SK-N-MC (cell line): ENCODE data around the gene GABPB2.
A peak's percentile ranks its signal among the peaks of the same experiment; 100 is the strongest.

Experiments
- DNase-seq: peaks from one replicate; pipeline ENCODE4 v3.0.0-alpha.2; 2011; ENCODE audit warnings: low read depth, low spot score
- H3K27ac ChIP-seq: fragments of 200-600 bp; sonication (generic); 2 replicates; pipeline ENCODE4 v1.5.1; 2016; ENCODE audit warnings: mixed run types
- H3K36me3 ChIP-seq: fragments of 200-600 bp; sonication (generic); 2 replicates; pipeline ENCODE4 v1.6.1; 2017; ENCODE audit warnings: antibody characterized with exemption, low read length, mixed read lengths; ENCODE audit not compliant: insufficient read depth
- H3K4me3 ChIP-seq: fragments of 200-600 bp; sonication (generic); 2 replicates; pipeline ENCODE4 v1.5.1; 2016
- H3K9ac ChIP-seq: fragments of 200-600 bp; sonication (generic); 2 replicates; pipeline ENCODE4 v1.8.0; 2017; ENCODE audit warnings: mixed run types, mixed read lengths; ENCODE audit not compliant: insufficient read length
- H3K9me3 ChIP-seq: fragments of 200-600 bp; sonication (generic); 2 replicates; pipeline ENCODE4 v1.6.1; 2017; ENCODE audit warnings: low read depth, mild to moderate bottlenecking, antibody characterized with exemption, low read length, moderate library complexity, mixed read lengths
- EZH2 ChIP-seq: fragments of 200-600 bp; sonication (generic); IDR thresholded peaks from one replicate; pipeline ENCODE4 v1.6.1; 2017; ENCODE audit warnings: antibody characterized with exemption
- FOXP2 ChIP-seq: optimal IDR thresholded peaks from 2 replicates; pipeline ENCODE3; 2011; ENCODE audit warnings: mild to moderate bottlenecking, moderate library complexity; ENCODE audit not compliant: insufficient read depth; ENCODE audit errors: extremely low read length, control extremely low read depth
- POLR2AphosphoS5 ChIP-seq: IDR thresholded peaks from 2 replicates; pipeline ENCODE4 v1.6.1; 2012; ENCODE audit warnings: mild to moderate bottlenecking, low read depth, low read length, borderline replicate concordance

Gene GABPB2

GRCh38 chr1:151056149-151056548 is 14.4 kb upstream of the GABPB2 start:
- Histone ChIP-seq H3K4me3 (no peak overlapping the region), H3K9me3 (no peaks in the 10 kb centered on the region), H3K27ac (no peak overlapping the region), H3K36me3 (peaks cover 43% of the 10 kb centered on the region), H3K9ac (no peak overlapping the region)
- no peak for DNase-seq
- no peak for TF ChIP-seq POLR2AphosphoS5
- no peak for TF ChIP-seq EZH2
- no peak for TF ChIP-seq FOXP2

GRCh38 chr1:151058692-151059091 is 11.9 kb upstream of the GABPB2 start:
- no peak for DNase-seq
- Histone ChIP-seq H3K4me3 (peak overlapping the region; percentile 97), H3K9me3 (no peaks in the 10 kb centered on the region)

DNA sequence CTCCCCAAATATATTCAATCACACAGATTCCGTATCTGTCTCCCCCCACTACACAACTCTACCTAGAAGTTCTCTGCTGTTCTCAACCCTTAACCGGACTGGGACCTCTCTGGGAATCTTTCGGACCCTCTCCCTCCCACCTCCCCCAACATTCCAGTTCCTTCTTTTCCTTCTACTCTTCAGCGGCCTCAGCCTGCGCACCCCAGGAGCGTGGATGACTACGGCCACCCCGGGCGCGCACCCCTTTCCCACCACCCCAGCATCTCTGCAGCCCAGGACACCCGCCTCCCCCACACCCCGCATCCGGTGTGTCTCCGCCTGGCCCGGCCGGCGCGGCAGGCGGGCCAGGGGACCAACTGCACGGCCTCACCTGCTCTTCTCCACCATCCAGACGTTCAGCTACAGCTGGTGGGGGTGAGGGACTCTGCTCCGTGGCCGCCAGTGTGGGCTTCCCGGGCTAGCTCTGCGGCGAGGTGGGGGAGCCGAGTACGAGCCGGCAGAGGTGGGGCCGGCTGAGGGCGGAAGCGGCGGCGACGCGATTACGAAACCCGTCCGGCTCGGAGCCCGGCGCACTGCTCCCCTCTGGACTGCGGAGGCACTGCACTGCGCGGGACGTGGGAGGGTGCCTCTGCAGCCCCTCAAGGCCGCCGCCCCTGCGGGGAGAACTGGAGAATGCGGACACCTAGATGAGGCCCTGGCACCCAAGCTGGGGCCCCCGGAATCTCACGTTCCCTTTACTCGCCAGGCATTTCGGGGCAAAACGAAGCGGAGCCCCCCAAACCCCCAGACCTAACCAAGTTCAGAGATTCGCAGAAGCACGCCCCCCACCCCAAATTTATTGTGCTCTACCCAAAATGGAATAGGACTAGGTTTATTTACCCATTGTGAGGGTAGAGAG is 11.2 kb upstream of the GABPB2 start, which contains the start of gene CDC42SE1:
Gene CDC42SE1 (minus strand): TSS at position 514 of the 898 bp plus-strand sequence. CDS start 3,892 bp downstream, outside the sequence.
- Histone ChIP-seq H3K36me3 (peaks cover 35% of the 10 kb centered on the region), H3K9ac (peak within 1 kb of the TSS; percentile 89), H3K9me3 (no peaks in the 10 kb centered on the region), H3K27ac (peak within 1 kb of the TSS; percentile 77), H3K4me3 (peak within 1 kb of the TSS; percentile 97)
- no peak for DNase-seq
- TF ChIP-seq EZH2 (no peak), POLR2AphosphoS5 (peak; percentile 91), FOXP2 (no peak)

More at GRCh38 chr1:151058692-151059091, 11.9 kb upstream of the GABPB2 start:
- no peak for TF ChIP-seq FOXP2
- no peak for TF ChIP-seq POLR2AphosphoS5
- no peak for TF ChIP-seq EZH2
- Histone ChIP-seq H3K36me3 (peaks cover 41% of the 10 kb centered on the region), H3K9ac (peak overlapping the region; percentile 89), H3K27ac (0 out of 2 replicates have a peak overlapping the region, but pooled peaks have one; percentile 21)

DNA sequence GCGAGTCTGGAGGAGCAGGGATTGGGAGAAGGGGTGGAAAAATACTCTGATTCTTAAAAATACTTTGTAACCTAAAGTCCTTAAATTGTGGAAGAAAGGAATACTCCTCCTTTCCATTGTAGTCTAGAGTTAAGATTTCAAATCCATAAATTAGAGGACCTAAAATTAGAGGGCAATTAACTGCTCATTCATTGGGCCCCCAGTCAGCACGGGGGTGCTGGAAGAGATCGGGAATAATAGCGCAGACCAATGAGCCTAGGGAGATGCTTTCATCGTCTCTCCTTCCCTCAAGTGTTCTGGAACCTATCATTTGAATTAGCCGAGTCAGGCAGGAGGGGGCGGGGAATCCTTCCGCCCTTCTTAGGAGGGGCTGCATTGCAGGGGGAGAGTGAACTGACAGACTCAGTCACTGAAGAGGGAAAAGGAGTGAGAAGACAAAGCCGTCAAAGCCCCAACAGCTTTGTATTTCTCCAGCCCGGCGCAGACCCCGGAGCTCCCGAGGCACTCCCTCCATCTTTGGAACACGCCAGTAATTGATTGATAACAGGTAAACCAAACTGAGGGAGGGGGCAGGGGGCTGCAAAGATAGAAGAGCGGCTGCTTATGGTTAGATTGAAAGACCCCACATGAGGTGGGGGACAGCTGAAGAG is 10.4 kb upstream of the GABPB2 start, which contains the start of gene MLLT11:
Gene MLLT11 (plus strand): TSS at position 391 of the 650 bp plus-strand sequence. CDS start 6,828 bp downstream, outside the sequence.
- Histone ChIP-seq H3K27ac (peak within 1 kb of the TSS; percentile 77), H3K9ac (peak within 1 kb of the TSS; percentile 89), H3K36me3 (peaks cover 30% of the 10 kb centered on the region), H3K4me3 (peak within 1 kb of the TSS; percentile 97), H3K9me3 (no peaks in the 10 kb centered on the region)
- no peak for DNase-seq
- TF ChIP-seq FOXP2 (no peak), POLR2AphosphoS5 (peak; percentile 79)

- H3K27ac ChIP-seq, result peak overlapping the region; percentile 77; the same call in 1 of the 2 replicates
- H3K9me3 ChIP-seq, result no peaks in the 10 kb centered on the region
- H3K9ac ChIP-seq, result peak overlapping the region; percentile 89
- no peak for DNase-seq
- peaks cover 26% of the 10 kb centered on the region for H3K36me3 ChIP-seq
- no peak for TF ChIP-seq EZH2
- TF ChIP-seq POLR2AphosphoS5, result no peak
- no peak for TF ChIP-seq FOXP2
- peak overlapping the region; percentile 97 for H3K4me3 ChIP-seq
Measured at GRCh38 chr1:151060657-151061421, 9.7 kb upstream of the GABPB2 start.

- no peak for TF ChIP-seq FOXP2
- TF ChIP-seq POLR2AphosphoS5, result no peak
- TF ChIP-seq EZH2, result no peak
- Histone ChIP-seq H3K4me3 (peak overlapping the region; percentile 97), H3K27ac (peak overlapping the region; percentile 77; the same call in 1 of the 2 replicates), H3K9me3 (no peaks in the 10 kb centered on the region), H3K36me3 (peaks cover 24% of the 10 kb centered on the region), H3K9ac (peak overlapping the region; percentile 89)
- no peak for DNase-seq
Measured at GRCh38 chr1:151061704-151062103, 8.9 kb upstream of the GABPB2 start.

- no peak for TF ChIP-seq FOXP2
- TF ChIP-seq POLR2AphosphoS5, result no peak
- no peak for TF ChIP-seq EZH2
- Histone ChIP-seq H3K4me3 (peak overlapping the region; percentile 46), H3K9me3 (no peaks in the 10 kb centered on the region), H3K27ac (no peak overlapping the region; the same call in 1 of the 2 replicates), H3K9ac (no peak overlapping the region), H3K36me3 (peaks cover 29% of the 10 kb centered on the region)
- DNase-seq, result no peak
Measured at GRCh38 chr1:151062741-151063371, 7.7 kb upstream of the GABPB2 start.
